ENCODE results near the gene FMO4. TPM values are rescaled to one million over a fixed set of nuclear protein-coding genes. Genes with fewer than 3 reads are reported as not detected.
"Not testable (repeated sequence)": the region's sequence is repeated elsewhere in the genome, so short reads cannot be mapped to it uniquely, and the experiment has no call there.

Gene FMO4
- total RNA-seq, 3 donors from 2014 or later: 5.4 to 14.6 (median 8.7) TPM

GRCh38 chr1:171292799-171293198, 21.2 kb upstream of the FMO4 start:
- intact Hi-C loops (cut with DNase I, micrococcal nuclease): no loop called here
- no peak for ATAC-seq
- no peaks in the 10 kb centered on the region for H3K36me3 ChIP-seq (ENCODE audit: low read depth)
- no peak for TF ChIP-seq CTCF (IDR thresholded peaks at IDR 0.05)
- H3K4me1 ChIP-seq (ENCODE audit: low read depth): no peaks in the 10 kb centered on the region
- DNase-seq: no peak
- no peak overlapping the region for H3K4me3 ChIP-seq
- H3K9me3 ChIP-seq: no peaks in the 10 kb centered on the region

GRCh38 chr1:171295383-171295782, 18.6 kb upstream of the FMO4 start:
- intact Hi-C loops (cut with DNase I, micrococcal nuclease); DNase-seq: not testable (repeated sequence)

GRCh38 chr1:171295821-171296220, 18.2 kb upstream of the FMO4 start:
- no peak for TF ChIP-seq CTCF (IDR thresholded peaks at IDR 0.05)
- no peak for DNase-seq
- H3K9me3 ChIP-seq: peaks cover 7% of the 10 kb centered on the region
- no peaks in the 10 kb centered on the region for H3K36me3 ChIP-seq (ENCODE audit: low read depth)
- H3K4me1 ChIP-seq (ENCODE audit: low read depth): no peaks in the 10 kb centered on the region
- no peak overlapping the region for H3K4me3 ChIP-seq
- intact Hi-C loops (cut with DNase I, micrococcal nuclease): no loop called here
- no peak for ATAC-seq

More at GRCh38 chr1:171295383-171295782, 18.6 kb upstream of the FMO4 start:
- not testable (repeated sequence) for H3K4me1 ChIP-seq (ENCODE audit: low read depth); H3K4me3 ChIP-seq; H3K9me3 ChIP-seq; H3K36me3 ChIP-seq (ENCODE audit: low read depth); ATAC-seq

GRCh38 chr1:171296897-171297296, 17.1 kb upstream of the FMO4 start:
- ATAC-seq: no peak
- intact Hi-C loops (cut with DNase I, micrococcal nuclease): no loop called here
- Histone ChIP-seq H3K36me3 (ENCODE audit: low read depth) (no peaks in the 10 kb centered on the region), H3K9me3 (peaks cover 7% of the 10 kb centered on the region), H3K4me1 (ENCODE audit: low read depth) (no peaks in the 10 kb centered on the region), H3K4me3 (no peak overlapping the region)
- DNase-seq: no peak
- TF ChIP-seq CTCF (IDR thresholded peaks at IDR 0.05): no peak

GRCh38 chr1:171298696-171299095, 15.3 kb upstream of the FMO4 start:
- H3K9me3 ChIP-seq: peaks cover 7% of the 10 kb centered on the region
- DNase-seq (no peak), ATAC-seq (no peak)
- TF ChIP-seq CTCF (IDR thresholded peaks at IDR 0.05): no peak
- H3K36me3 ChIP-seq (ENCODE audit: low read depth): no peaks in the 10 kb centered on the region
- H3K4me3 ChIP-seq: no peak overlapping the region
- intact Hi-C loops (cut with DNase I, micrococcal nuclease): no loop called here
- no peaks in the 10 kb centered on the region for H3K4me1 ChIP-seq (ENCODE audit: low read depth)

GRCh38 chr1:171299342-171299741, 14.6 kb upstream of the FMO4 start:
- intact Hi-C loops (cut with DNase I, micrococcal nuclease): no loop called here
- ATAC-seq (no peak), DNase-seq (no peak)
- Histone ChIP-seq H3K4me1 (ENCODE audit: low read depth) (no peaks in the 10 kb centered on the region), H3K9me3 (peaks cover 7% of the 10 kb centered on the region), H3K36me3 (ENCODE audit: low read depth) (no peaks in the 10 kb centered on the region), H3K4me3 (no peak overlapping the region)
- TF ChIP-seq CTCF (IDR thresholded peaks at IDR 0.05): no peak

Measured in mucosa of descending colon (tissue), 3 donors.